ENCODE data around the gene PIKFYVE.
"Not testable (repeated sequence)": the region's sequence is repeated elsewhere in the genome, so short reads cannot be mapped to it uniquely, and the experiment has no call there.

PIKFYVE gene

DNA sequence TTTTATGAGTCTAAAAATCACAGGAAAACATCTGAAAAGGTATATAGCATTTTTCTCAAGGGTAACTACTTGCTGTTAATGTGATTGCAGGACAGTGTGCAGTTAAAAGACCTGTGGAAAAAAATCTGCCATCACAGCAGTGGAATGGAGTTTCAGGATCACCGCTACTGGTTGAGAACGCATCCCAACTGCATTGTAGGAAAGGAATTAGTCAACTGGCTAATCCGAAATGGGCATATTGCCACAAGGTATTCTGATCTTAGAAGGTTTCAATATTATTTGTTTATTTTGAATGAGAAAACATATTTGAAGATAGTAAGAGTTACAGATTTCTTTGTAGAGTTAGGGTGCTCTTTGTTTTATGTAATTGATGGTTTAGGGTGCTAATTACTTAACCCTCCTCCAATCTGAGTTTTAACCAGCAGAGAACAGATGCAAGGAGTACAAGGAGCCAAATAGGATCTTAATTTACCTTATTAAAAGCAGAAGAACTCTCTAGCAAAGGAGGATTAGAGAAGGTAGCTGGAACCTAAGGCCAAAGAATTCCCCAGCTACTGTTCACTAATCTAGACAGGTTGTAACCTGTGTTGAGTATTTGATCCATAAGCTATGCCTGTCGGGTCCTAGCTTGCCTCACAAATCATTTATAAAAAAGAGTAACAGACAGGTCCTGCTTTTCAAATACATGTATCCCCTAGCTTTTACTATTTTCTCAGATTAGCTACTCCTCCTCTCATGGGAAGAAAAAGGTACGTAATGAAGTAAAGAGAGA, 35.0 kb downstream of the PIKFYVE start:
- DNase-seq, result no peak

DNA sequence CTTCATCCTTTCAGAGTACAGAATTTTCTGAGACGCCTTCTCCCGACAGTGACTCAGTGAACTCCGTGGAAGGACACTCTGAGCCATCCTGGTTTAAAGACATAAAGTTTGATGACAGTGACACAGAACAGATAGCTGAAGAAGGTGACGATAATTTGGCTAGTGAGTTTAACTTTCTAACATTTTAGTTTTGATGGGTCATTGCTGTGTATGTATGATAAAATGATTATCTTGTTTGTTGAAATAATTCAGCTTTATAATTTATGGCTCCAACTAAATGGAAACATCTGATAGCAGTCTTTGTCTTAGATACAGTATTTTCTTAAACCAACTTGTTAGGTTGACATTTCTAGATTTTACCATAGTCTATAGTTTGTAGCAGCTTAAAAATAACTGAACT, 38.1 kb downstream of the PIKFYVE start:
- DNase-seq, result no peak

DNA sequence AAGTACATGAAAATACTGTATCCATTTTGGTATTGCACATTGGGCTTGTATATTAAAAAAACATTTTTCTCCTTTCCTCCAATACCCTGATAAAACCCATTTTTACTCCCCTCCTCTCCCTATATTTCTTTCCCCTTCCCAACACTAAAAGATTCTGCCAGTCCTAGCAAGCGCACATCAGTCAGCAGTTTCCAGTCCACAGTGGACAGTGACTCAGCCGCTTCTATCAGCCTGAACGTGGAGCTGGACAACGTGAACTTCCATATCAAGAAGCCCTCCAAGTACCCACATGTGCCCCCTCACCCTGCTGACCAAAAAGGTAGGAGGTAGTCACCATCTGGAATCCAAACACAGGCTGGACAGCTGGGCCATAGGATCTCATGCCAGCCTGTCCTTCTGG, 38.6 kb downstream of the PIKFYVE start:
- no peak for DNase-seq

- DNase-seq, result no peak
Observed at GRCh38 chr2:208306291-208306690, 40.2 kb downstream of the PIKFYVE start.

DNA sequence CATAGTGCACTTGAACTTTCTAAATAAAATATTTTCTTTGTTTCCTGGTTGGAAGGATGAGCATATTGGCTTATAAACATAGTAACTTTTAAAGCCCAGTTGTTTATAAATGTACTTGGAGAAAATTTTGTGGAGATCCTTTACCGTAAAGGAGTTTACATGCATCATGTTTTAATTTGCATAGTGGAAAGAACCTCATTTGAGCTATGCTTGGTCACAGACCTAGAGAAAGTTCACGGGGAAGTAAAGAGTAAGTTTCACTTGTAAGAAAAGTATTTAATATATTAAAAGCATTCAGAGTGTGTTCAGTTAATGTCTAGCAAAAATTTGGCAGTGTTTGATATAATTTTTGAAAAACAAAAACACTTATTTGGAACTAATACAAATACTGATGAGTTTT, 45.3 kb downstream of the PIKFYVE start:
- DNase-seq, result no peak

DNA sequence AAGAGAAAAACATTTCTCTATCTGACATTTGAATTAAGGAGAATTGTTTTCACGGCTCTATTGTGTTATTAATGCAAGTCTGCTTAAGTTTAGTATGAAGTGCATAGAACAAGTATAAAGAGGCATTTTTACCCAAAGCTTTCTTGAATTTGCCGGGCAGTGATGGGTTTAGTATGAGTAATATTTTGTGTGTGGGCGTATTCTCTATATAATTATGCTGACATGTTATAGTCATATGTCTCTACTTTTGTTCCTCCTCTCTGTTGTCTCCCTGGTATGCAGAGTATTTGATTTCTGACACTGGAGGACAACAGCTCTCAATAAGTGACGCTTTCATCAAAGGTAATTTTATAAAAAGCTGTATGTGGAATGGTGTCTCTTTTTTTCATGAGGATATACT, 45.9 kb downstream of the PIKFYVE start:
- no peak for DNase-seq

DNA sequence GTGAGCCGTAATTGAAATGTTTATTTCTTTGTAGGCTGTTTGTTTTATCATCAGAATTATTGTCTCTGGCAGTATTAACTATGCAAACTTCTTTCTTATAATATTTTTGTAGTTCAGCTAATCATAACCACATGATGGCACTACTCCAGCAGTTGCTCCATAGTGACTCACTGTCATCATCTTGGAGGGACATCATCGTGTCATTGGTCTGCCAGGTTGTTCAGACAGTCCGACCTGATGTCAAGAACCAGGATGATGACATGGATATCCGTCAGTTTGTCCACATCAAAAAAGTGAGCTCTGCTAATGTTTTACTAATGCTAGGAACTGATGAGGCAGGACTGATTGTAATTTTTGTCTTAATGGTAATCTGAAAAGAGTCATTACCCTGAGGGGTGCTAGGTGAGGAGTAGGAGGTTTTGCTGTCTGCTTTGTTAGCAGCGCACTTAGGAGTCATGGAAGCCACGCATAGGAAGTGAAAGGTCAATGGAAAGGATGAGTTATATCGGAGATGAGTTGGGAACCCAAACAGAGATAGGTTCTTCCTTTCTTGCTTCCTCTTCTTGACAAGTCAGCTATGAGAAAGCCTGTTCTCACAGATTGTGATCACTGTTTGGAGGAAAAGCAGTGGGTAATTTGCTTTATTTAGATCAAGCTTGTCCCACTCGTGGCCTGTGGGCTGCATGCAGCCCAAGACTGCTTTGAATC, 49.2 kb downstream of the PIKFYVE start:
- no peak for DNase-seq

DNA sequence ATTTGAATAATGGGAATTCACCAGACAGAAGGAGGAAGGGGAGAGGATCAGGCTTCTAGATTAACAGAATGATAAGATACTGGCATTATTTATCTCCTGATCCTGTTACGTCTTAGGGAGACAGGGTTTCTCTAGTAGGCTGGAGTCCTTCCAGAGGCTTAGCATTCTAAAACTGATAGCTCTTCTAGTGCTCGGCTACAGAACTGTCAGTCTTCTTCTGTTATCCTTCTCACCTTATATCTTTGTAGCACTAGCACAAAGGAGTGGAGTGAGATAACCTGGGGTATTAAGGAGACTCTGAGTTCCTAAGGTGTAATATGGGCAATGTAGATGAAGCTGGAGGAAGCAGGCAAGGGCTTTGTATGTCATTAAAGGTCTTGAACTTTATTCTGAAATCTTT, 52.1 kb downstream of the PIKFYVE start:
- no peak for DNase-seq

GRCh38 chr2:208319391-208319790, 53.3 kb downstream of the PIKFYVE start:
- DNase-seq, result no peak

- DNase-seq, result peak in 2 of 14 donors; percentile 2 to 3
Observed at GRCh38 chr2:208320686-208321085, 54.6 kb downstream of the PIKFYVE start.

- peak in 5 of 14 donors; percentile 5 to 33 (median 6) for DNase-seq
Observed at GRCh38 chr2:208326016-208326415, 60.0 kb downstream of the PIKFYVE start.

DNA sequence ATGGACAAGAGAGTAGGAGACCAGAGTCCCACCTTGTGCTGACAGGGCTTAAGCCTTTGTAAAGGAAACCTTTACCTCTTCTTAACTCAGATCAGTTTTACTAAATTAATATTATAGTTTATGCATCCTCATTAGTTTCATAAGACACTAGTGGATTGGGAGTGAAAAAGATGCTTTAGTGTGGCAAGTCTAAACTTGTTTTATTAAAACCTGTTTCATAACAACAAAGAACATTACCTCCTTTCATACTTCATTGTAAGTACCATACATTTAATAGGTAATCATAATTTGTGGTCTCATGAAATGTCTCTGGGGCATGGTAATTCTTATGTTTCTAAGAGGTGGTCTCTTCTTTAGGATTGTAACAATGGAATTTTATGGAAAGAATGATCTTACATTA, 63.4 kb downstream of the PIKFYVE start:
- no peak for DNase-seq

- DNase-seq, result no peak
Observed at GRCh38 chr2:208334230-208334629, 68.2 kb downstream of the PIKFYVE start.

DNA sequence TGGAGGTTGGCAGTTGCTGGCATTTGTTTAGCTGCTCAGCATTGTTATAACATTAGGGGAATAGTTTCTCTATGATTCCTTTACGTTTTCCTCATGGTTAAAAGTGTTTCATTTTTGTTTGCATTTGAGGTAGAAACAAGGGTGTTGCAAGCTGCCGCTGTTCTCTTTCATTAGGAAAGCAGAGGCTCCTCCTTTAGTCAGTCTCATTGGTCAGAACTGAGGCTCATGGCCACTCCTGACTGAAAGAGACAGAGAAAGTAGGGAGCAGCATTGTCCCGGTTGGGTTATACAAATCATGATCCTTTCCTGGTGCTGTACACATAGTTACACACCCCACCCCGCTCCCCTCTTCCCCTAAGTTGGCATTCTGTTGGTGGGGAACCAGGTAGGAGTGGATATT, 80.7 kb downstream of the PIKFYVE start:
- DNase-seq, result no peak

GRCh38 chr2:208350610-208351009, 84.6 kb downstream of the PIKFYVE start:
- DNase-seq, result no peak

- DNase-seq, result no peak
Observed at GRCh38 chr2:208352644-208353567, 86.9 kb downstream of the PIKFYVE start.

- no peak for DNase-seq
Observed at GRCh38 chr2:208354964-208355381, 88.9 kb downstream of the PIKFYVE start.

- DNase-seq, result not testable (repeated sequence)
Observed at GRCh38 chr2:208356420-208356819, 90.4 kb downstream of the PIKFYVE start.

- DNase-seq, result no peak
Observed at GRCh38 chr2:208356846-208357574, 91.0 kb downstream of the PIKFYVE start.

DNA sequence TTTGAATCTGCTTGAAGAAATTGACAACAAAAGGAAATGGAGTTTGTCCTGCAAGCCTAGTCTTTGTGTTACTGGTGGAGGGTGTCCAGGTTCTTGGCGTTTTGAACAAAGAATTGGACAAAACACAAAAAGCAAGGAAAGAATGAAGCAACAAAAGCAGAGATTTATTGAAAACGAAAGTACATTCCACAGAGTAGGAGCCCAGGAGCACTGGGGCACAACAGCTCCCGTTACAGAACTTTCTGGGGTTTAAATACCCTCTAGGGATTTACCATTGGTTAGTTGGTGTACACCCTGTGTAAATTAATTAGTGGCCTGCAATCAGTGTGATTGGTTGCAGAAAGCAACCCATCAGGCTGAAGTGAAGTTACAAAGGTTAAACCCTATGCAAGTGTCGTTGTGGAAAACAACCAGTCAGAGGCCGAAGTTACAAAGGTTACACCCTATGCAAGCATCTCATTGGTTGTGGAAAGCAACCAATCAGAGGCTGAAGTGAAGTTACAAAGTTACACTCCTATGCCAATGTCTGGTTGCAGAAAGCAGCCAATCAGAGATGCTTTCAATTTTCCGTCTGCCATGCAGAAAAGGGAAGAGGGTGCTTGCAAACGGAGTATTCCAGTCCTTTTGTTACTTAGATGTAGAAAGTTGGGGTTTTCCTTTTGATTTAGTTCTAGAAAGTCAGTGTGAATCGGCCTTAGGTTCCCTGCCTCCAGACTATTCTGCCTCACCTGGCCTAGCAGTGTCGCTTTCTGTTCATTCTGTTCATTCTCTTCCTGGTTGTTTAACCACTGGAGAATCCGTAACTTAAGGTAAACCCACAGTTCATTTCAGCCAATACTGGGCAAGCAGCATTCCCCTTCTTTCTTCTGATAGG, 92.9 kb downstream of the PIKFYVE start:
- DNase-seq, result no peak

- no peak for DNase-seq
Observed at GRCh38 chr2:208359632-208359986, 93.6 kb downstream of the PIKFYVE start.

All from C1 segment of cervical spinal cord (tissue), 14 donors.